A673 (cell line): ENCODE measurements around the gene ADAMTS3. TPM values are rescaled to one million over a fixed set of nuclear protein-coding genes. Genes with fewer than 3 reads are reported as not detected.

Experiments used
- BruUV-seq: library from RNA; stranded (reverse); fragments of 400-500 nt; replicated peaks from 2 replicates; lab custom pipeline; 2021; lab: Mats Ljungman, UMichigan
- CTCF ChIA-PET: fragments of 300-600 bp; sonication (Branson Sonifier 250); formaldehyde crosslinking; loops from one replicate; lab custom pipeline; 2022; ENCODE audit warnings: antibody characterized with exemption; lab: Charles Lee
- POLR2A ChIA-PET: fragments of 300-600 bp; sonication (Branson Sonifier 250); formaldehyde crosslinking; loops from one replicate; lab custom pipeline; 2022; ENCODE audit warnings: antibody characterized with exemption; ENCODE audit not compliant: low non-redundant PET; lab: Charles Lee
- DNase-seq: peaks from one replicate; pipeline ENCODE4 v3.0.0-alpha.2; 2015; ENCODE audit warnings: low spot score
- H3K27ac ChIP-seq: fragments of 200-600 bp; sonication (generic); 2 replicates; pipeline ENCODE4 v1.5.1; 2016; ENCODE audit warnings: mixed run types, low read depth, mild to moderate bottlenecking, mixed read lengths, antibody characterized with exemption, low read length; ENCODE audit not compliant: poor library complexity, severe bottlenecking
- H3K27me3 ChIP-seq: fragments of 200-600 bp; sonication (generic); replicated peaks from 2 replicates; pipeline ENCODE4 v1.6.1; 2017; ENCODE audit warnings: mixed run types, low read depth, mild to moderate bottlenecking, mixed read lengths, antibody characterized with exemption, low read length; ENCODE audit not compliant: insufficient read depth, poor library complexity
- H3K36me3 ChIP-seq: fragments of 200-600 bp; sonication (generic); 2 replicates; pipeline ENCODE4 v1.6.1; 2016; ENCODE audit warnings: mixed run types, mild to moderate bottlenecking, mixed read lengths, antibody characterized with exemption, low read length; ENCODE audit not compliant: insufficient read depth, poor library complexity, severe bottlenecking
- H3K4me1 ChIP-seq: fragments of 200-600 bp; sonication (generic); 2 replicates; pipeline ENCODE4 v1.6.1; 2017; ENCODE audit warnings: mixed run types, mild to moderate bottlenecking, mixed read lengths, antibody characterized with exemption, low read length; ENCODE audit not compliant: insufficient read depth, poor library complexity, severe bottlenecking
- H3K4me3 ChIP-seq: fragments of 200-600 bp; sonication (generic); 2 replicates; pipeline ENCODE4 v1.5.1; 2016; ENCODE audit warnings: low read depth, mixed run types, mild to moderate bottlenecking, mixed read lengths, low read length; ENCODE audit not compliant: poor library complexity, severe bottlenecking
- H3K9me3 ChIP-seq: fragments of 200-600 bp; sonication (generic); 2 replicates; pipeline ENCODE4 v1.6.1; 2016; ENCODE audit warnings: mixed run types, low read depth, mild to moderate bottlenecking, mixed read lengths, antibody characterized with exemption, low read length; ENCODE audit not compliant: poor library complexity, severe bottlenecking
- EZH2 ChIP-seq: fragments of 200-600 bp; sonication (generic); IDR thresholded peaks from 2 replicates; pipeline ENCODE4 v1.6.1; 2017; ENCODE audit warnings: borderline replicate concordance, low read depth, mild to moderate bottlenecking, mixed read lengths, antibody characterized with exemption, low read length; ENCODE audit not compliant: poor library complexity, severe bottlenecking
- intact Hi-C: fragments of 100-400 bp; cut with micrococcal nuclease; formaldehyde crosslinking; loops from one replicate; pipeline ENCODE4 v1.10.0; 2022; ENCODE audit not compliant: unreplicated experiment
- total RNA-seq: library from RNA; stranded (reverse); gene quantifications from 2 replicates; pipeline ENCODE4 v1.2.3, GENCODE V29; 2021
- TF ChIP-seq, protein P1 (sequence below): fragments of 300-800, 200-600 bp; sonication (generic); conservative IDR thresholded peaks from 2 replicates; pipeline ENCODE4 v1.5.1; 2017; ENCODE audit warnings: low read depth, mild to moderate bottlenecking, antibody characterized with exemption, low read length, moderate library complexity, mixed read lengths

The ADAMTS3 gene
- total RNA-seq, 1 experiment from 2014 or later: 0.17 TPM

DNA sequence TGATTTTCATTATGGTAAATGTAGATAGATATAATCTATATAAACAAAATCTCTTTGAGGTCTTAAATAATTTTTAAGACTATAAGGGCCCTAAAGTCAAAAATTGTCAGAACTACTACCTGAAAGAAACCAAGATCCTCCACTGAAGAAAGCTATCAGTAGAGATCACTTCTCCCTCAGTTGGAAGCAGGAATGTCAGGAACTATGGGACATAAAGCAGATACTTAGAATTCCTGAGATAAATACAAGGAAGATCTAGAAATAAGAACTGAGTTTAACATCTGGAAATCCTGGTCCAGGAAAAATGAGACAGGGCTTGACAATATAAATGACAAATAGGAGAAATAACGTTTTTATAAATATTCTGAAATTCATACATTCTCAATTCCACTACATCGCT is 97.2 kb downstream of the ADAMTS3 start:
- BruUV-seq: no TSS peak
- ChIA-PET CTCF (no interaction called here), POLR2A (interaction anchor here (0.6 kb wide), 1 partner anchor 1182 kb away, joined by 3 read pairs; no protein-coding TSS in a partner anchor)
- Histone ChIP-seq H3K4me3 (no peak overlapping the region), H3K9me3 (no peaks in the 10 kb centered on the region), H3K27me3 (no peaks in the 10 kb centered on the region), H3K4me1 (no peaks in the 10 kb centered on the region), H3K27ac (no peak overlapping the region), H3K36me3 (no peaks in the 10 kb centered on the region)
- no peak for DNase-seq
- intact Hi-C loops: no loop called here
- TF ChIP-seq, protein P1, sequence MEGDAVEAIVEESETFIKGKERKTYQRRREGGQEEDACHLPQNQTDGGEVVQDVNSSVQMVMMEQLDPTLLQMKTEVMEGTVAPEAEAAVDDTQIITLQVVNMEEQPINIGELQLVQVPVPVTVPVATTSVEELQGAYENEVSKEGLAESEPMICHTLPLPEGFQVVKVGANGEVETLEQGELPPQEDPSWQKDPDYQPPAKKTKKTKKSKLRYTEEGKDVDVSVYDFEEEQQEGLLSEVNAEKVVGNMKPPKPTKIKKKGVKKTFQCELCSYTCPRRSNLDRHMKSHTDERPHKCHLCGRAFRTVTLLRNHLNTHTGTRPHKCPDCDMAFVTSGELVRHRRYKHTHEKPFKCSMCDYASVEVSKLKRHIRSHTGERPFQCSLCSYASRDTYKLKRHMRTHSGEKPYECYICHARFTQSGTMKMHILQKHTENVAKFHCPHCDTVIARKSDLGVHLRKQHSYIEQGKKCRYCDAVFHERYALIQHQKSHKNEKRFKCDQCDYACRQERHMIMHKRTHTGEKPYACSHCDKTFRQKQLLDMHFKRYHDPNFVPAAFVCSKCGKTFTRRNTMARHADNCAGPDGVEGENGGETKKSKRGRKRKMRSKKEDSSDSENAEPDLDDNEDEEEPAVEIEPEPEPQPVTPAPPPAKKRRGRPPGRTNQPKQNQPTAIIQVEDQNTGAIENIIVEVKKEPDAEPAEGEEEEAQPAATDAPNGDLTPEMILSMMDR: no peak
- TF ChIP-seq EZH2: no peak

- ChIA-PET CTCF (no interaction called here), POLR2A (no interaction called here)
- intact Hi-C loops: loop anchor here (5.0 to 10.0 kb wide), 2 partner anchors 142 to 174 kb away; no protein-coding TSS in a partner anchor
- no TSS peak for BruUV-seq
- Histone ChIP-seq H3K9me3 (no peaks in the 10 kb centered on the region), H3K36me3 (no peaks in the 10 kb centered on the region), H3K27me3 (no peaks in the 10 kb centered on the region), H3K4me3 (no peak overlapping the region), H3K4me1 (no peaks in the 10 kb centered on the region), H3K27ac (no peak overlapping the region)
- TF ChIP-seq EZH2: no peak
- TF ChIP-seq, protein P1: peak; percentile 53
- peak; percentile 13 for DNase-seq
Observed at GRCh38 chr4:72468904-72469502, 100.0 kb downstream of the ADAMTS3 start.

DNA sequence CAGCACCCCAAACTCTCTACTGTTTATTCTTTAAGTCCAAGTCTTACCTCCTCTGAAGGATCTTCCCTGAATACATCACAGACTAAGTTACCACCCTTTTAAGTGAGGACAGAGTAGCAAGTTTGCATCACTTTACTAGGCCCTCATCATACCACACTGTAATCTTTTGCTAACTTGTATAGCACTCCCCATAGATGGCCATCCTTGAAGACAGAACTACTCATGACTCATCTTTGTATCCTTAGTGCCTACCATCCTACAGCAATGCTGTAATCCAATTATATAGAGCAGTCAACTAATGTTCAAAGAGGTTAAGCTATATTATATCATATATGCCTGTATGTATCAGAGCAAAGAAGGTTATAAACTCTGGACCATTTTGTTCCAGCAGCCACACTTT is 101.4 kb downstream of the ADAMTS3 start:
- ChIA-PET POLR2A (no interaction called here), CTCF (no interaction called here)
- Histone ChIP-seq H3K4me1 (no peaks in the 10 kb centered on the region), H3K4me3 (no peak overlapping the region), H3K27me3 (no peaks in the 10 kb centered on the region), H3K27ac (no peak overlapping the region), H3K9me3 (no peaks in the 10 kb centered on the region), H3K36me3 (no peaks in the 10 kb centered on the region)
- intact Hi-C loops: loop anchor here (5.0 to 10.0 kb wide), 2 partner anchors 140 to 173 kb away; no protein-coding TSS in a partner anchor
- peak; percentile 4 for DNase-seq
- TF ChIP-seq EZH2: no peak
- TF ChIP-seq, protein P1: no peak
- no TSS peak for BruUV-seq
